Cardiac muscle cell (in vitro differentiated cells and primary cell): ENCODE results near the gene DIAPH2. TPM values are rescaled to one million over a fixed set of nuclear protein-coding genes. Genes with fewer than 3 reads are reported as not detected.
A peak's percentile ranks its signal among the peaks of the same experiment; 100 is the strongest.

Experiments used
- DNase-seq, 2 donors: peaks; one replicate each; pipeline versions ENCODE4 v3.0.0 to v3.0.0-alpha.2; 2010 to 2017; ENCODE audit warnings: low read depth in 1 of 2, low spot score in 1 of 2
- H3K27ac ChIP-seq: fragments of 200-600 bp; sonication (generic); 2 replicates; pipeline ENCODE4 v1.5.1; 2016
- H3K27me3 ChIP-seq: fragments of 200-600 bp; sonication (generic); 2 replicates; pipeline ENCODE4 v1.6.0; 2016; ENCODE audit warnings: control low read depth
- H3K36me3 ChIP-seq: fragments of 200-600 bp; sonication (generic); 2 replicates; pipeline ENCODE4 v1.5.1; 2016; ENCODE audit warnings: control low read depth
- H3K4me1 ChIP-seq: fragments of 200-600 bp; sonication (generic); 2 replicates; pipeline ENCODE4 v1.8.1; 2017; ENCODE audit warnings: low read depth, mild to moderate bottlenecking, mixed run types
- H3K4me3 ChIP-seq: fragments of 200-600 bp; sonication (generic); 2 replicates; pipeline ENCODE4 v1.5.1; 2016; ENCODE audit warnings: mild to moderate bottlenecking
- H3K9me3 ChIP-seq: fragments of 200-600 bp; sonication (generic); 2 replicates; pipeline ENCODE4 v1.5.1; 2017; ENCODE audit warnings: low read depth, mild to moderate bottlenecking, control low read depth
- polyA plus RNA-seq: library from polyadenylated mRNA; unstranded; fragments of >200 nt; fragmentation: Nextera tagmentation; extraction: Ambion mirVana; gene quantifications from 2 replicates; pipeline ENCODE4 v1.2.1, GENCODE V29; 2016
- total RNA-seq: library from RNA; depleted of rRNA; stranded (reverse); fragments of >200 nt; gene quantifications from 2 replicates; pipeline ENCODE4 v1.2.3, GENCODE V29; 2016
- TF ChIP-seq, protein P1 (sequence below): IDR thresholded peaks from 2 replicates; pipeline ENCODE4 v1.5.1; 2012; ENCODE audit warnings: low read depth, mild to moderate bottlenecking, low read length

DIAPH2 gene
- total and polyA plus RNA-seq, 2 experiments from 2014 or later = 9.1 to 18.4 TPM

DNA sequence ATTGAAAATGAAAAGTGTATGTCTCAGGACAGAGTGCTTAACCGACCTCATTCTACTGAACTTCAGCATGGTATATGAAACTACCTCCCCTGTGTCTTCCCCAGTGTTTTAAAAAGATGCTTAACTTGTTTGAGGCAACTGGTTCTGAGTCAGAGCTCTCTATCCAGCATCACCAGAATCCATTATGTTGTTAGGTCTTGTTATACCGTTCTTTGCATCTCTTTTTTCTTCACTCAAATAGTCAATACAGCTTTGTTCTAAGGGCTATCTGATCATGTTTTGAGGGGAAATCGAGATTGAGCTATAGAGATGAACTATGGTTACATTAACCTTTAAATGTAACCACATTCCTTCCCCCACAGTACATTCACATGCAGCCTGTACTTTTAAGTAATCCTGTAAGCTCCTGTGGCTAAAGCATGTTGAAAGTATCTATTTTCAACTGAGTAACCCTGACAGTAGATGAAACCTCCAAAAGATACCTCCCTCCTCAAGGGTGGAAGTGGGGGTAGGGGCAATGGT, 713.4 kb downstream of the DIAPH2 start:
- TF ChIP-seq, protein P1, sequence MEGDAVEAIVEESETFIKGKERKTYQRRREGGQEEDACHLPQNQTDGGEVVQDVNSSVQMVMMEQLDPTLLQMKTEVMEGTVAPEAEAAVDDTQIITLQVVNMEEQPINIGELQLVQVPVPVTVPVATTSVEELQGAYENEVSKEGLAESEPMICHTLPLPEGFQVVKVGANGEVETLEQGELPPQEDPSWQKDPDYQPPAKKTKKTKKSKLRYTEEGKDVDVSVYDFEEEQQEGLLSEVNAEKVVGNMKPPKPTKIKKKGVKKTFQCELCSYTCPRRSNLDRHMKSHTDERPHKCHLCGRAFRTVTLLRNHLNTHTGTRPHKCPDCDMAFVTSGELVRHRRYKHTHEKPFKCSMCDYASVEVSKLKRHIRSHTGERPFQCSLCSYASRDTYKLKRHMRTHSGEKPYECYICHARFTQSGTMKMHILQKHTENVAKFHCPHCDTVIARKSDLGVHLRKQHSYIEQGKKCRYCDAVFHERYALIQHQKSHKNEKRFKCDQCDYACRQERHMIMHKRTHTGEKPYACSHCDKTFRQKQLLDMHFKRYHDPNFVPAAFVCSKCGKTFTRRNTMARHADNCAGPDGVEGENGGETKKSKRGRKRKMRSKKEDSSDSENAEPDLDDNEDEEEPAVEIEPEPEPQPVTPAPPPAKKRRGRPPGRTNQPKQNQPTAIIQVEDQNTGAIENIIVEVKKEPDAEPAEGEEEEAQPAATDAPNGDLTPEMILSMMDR = no peak
- Histone ChIP-seq H3K27me3 (no peaks in the 10 kb centered on the region), H3K4me3 (no peak overlapping the region), H3K27ac (no peak overlapping the region), H3K4me1 (no peaks in the 10 kb centered on the region), H3K9me3 (no peaks in the 10 kb centered on the region), H3K36me3 (no peaks in the 10 kb centered on the region)
- peak in 1 of 2 donors; percentile 43 for DNase-seq

DNA sequence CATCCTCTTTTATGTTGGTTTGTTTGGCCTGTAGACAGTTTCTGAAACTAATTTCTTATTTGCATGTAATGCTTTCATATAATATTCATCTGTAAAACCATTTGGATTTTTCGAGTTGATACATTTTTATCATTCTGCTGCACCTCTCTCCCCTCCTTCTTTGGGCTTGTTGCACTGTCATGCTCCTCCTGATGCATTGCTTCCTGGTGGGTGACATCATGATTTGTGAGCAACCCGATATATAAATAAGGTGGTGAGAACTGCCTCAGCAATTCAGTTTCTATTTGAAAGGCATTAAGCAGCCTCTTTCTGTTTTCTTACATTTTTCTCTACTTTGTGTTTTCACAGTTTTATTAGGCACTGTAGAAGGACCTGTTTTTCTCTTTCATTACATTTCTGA, 714.8 kb downstream of the DIAPH2 start:
- no peaks in the 10 kb centered on the region for H3K4me1 ChIP-seq
- no peak overlapping the region for H3K27ac ChIP-seq
- no peaks in the 10 kb centered on the region for H3K27me3 ChIP-seq
- DNase-seq = peak in 1 of 2 donors; percentile 42
- no peaks in the 10 kb centered on the region for H3K9me3 ChIP-seq
- no peaks in the 10 kb centered on the region for H3K36me3 ChIP-seq
- TF ChIP-seq, protein P1 = no peak
- H3K4me3 ChIP-seq = no peak overlapping the region

DNA sequence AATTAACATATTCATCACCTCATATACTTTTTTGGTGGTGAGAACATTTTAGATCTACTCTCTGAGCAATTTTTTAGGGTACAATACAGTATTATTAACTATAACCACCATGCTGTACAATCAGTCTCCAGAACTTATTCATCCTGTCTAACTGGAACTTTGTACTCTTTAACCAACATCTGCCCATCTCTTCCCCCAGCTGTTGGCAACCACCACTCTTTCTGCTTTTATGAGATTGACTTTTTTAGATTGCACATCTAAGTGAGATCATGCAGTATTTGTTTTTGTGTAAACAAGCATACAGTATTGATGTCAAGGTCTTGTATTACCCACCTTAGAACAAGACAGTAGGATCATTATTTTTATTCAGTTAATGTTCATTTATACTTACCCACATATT, 715.9 kb downstream of the DIAPH2 start:
- Histone ChIP-seq H3K36me3 (no peaks in the 10 kb centered on the region), H3K27ac (no peak overlapping the region), H3K27me3 (no peaks in the 10 kb centered on the region), H3K4me3 (no peak overlapping the region), H3K9me3 (no peaks in the 10 kb centered on the region), H3K4me1 (no peaks in the 10 kb centered on the region)
- DNase-seq = no peak
- TF ChIP-seq, protein P1 = no peak

DNA sequence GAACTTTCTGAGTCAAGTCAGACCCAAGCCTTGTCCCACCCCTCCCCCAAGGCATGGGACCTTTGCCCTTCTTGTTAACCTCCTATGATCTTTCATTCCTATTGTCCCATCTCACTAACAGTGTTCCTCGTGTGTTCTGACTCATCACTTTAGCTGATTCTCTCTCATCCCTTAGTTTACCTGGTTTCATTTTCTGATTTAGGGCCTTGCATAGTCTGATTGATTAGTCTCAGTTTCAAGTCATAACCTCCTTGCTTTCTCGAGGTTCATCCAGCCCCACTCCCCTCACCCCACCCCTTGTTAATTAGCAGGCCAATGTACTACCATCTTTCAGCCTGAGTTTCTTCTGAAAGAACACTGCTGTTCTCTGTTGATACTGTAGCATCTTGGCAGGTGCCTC, 716.5 kb downstream of the DIAPH2 start:
- H3K4me1 ChIP-seq = peaks cover 2% of the 10 kb centered on the region
- no peaks in the 10 kb centered on the region for H3K27me3 ChIP-seq
- TF ChIP-seq, protein P1 = no peak
- DNase-seq = no peak
- H3K9me3 ChIP-seq = no peaks in the 10 kb centered on the region
- H3K36me3 ChIP-seq = no peaks in the 10 kb centered on the region
- H3K27ac ChIP-seq = no peak overlapping the region
- no peak overlapping the region for H3K4me3 ChIP-seq

GRCh38 chrX:97401586-97402136, 717.0 kb downstream of the DIAPH2 start:
- Histone ChIP-seq H3K9me3 (no peaks in the 10 kb centered on the region), H3K27me3 (no peaks in the 10 kb centered on the region), H3K27ac (no peak overlapping the region), H3K36me3 (no peaks in the 10 kb centered on the region), H3K4me3 (no peak overlapping the region), H3K4me1 (peaks cover 6% of the 10 kb centered on the region)
- no peak for DNase-seq
- TF ChIP-seq, protein P1 = no peak

DNA sequence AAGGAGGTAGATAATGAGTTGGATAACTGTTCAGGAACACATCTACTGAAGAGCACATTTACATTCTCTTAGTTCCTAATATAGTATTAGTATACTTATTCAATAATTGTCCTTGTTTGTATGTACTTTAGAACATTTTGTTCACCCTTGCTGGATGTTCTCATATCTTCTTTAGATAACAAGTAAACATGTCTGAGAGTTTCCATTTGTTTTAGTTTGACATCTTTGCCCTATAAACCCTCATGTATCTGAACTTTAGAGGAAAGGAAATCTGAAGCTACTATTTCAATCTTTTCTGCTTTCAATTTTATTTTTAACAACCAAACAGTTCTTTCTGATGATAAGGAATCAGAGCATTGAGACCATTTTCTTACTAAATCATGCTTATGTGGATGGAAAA, 717.7 kb downstream of the DIAPH2 start:
- H3K36me3 ChIP-seq = no peaks in the 10 kb centered on the region
- H3K4me1 ChIP-seq = peaks cover 6% of the 10 kb centered on the region
- no peak overlapping the region for H3K4me3 ChIP-seq
- H3K27me3 ChIP-seq = no peaks in the 10 kb centered on the region
- no peak overlapping the region for H3K27ac ChIP-seq
- TF ChIP-seq, protein P1 = no peak
- DNase-seq = peak in 1 of 2 donors; percentile 35
- no peaks in the 10 kb centered on the region for H3K9me3 ChIP-seq
